ENCODE measurements around the gene DNAJB4. TPM values are rescaled to one million over a fixed set of nuclear protein-coding genes. Genes with fewer than 3 reads are reported as not detected.
A peak's percentile ranks its signal among the peaks of the same experiment; 100 is the strongest.

The DNAJB4 gene
- total and polyA plus RNA-seq, 2 of the 8 experiments (the other 6 are each of a cell fraction or from before 2014, with no cell fraction given): 6.6 to 21.8 TPM

DNA sequence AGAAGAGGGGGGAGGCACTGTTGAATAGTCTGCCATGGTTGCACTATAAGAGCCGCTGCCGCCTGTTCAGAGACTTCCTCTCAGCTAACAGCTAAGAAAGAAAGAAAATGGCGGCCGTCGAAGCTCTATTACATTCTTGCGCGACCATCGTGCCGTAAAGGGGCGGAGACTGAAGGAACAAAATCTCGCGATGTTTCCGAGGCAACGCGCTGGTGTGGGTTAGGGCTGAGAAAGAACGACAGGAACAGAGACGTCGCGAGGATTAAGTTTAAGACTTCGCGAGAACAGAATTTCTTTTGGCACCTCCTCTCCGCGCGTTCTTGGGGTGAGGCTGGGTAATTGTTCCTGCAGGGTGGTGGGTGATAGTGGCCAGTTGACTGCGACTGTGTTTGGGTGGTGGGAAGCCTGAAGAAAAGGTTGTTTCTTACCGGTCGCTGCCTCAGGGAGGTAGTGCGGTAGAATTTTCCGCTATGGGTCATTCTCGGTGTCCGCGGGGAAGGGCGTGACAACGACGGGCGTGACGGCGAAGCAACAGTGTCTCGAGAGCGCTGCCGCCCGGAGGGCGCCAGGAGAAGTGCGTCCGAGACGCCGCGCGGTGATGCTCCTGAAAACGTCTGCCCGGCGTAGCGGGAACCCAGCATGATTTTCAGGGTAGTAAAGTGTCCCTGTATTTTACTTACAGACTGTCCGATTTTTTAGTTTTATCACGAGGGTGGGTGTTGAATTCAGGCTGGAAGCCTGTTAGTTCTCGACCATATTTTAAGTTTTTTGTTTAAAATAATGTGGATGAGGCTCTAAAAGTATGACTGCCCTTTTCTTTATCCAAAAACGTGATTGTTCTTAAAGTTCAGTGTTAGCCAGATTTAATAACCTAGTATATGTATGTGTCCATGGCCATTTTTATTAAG is 25.5 kb upstream of the DNAJB4 start, which contains the start of gene FUBP1 (continued):
- TF ChIP-seq, protein P1, sequence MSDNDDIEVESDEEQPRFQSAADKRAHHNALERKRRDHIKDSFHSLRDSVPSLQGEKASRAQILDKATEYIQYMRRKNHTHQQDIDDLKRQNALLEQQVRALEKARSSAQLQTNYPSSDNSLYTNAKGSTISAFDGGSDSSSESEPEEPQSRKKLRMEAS (IDR thresholded peaks at IDR 0.05): peak; percentile 43
- TF ChIP-seq SIRT6 (IDR thresholded peaks at IDR 0.05; ENCODE audit: low read length) (no peak), TAF1 (IDR thresholded peaks at IDR 0.05; ENCODE audit: low read depth, low read length) (peak; percentile 95), EGR1 (IDR thresholded peaks at IDR 0.05; ENCODE audit: borderline replicate concordance, low read depth, low read length) (no peak), SUZ12 (IDR thresholded peaks at IDR 0.05; ENCODE audit: low read length) (no peak), CHD1 (IDR thresholded peaks at IDR 0.05; ENCODE audit: low read depth, low read length) (no peak), KDM1A (IDR thresholded peaks at IDR 0.05; ENCODE audit: borderline replicate concordance, low read length) (no peak), ZNF274 (IDR thresholded peaks at IDR 0.05; ENCODE audit: borderline replicate concordance, extremely low read depth, low read length) (no peak), SIN3A (conservative IDR thresholded peaks at IDR 0.05 in 1 of 2, IDR thresholded peaks at IDR 0.05 in 1 of 2; ENCODE audit: low read depth in 1 of 2, low read length in 2 of 2) (peak; percentile 17 to 50; a peak in 1 of 4 replicates), KDM4A (IDR thresholded peaks at IDR 0.05; ENCODE audit: low read depth, low read length, severe bottlenecking) (peak; percentile 64)
